Measurements from ENCODE around the gene BEAN1.
"Not testable (repeated sequence)": the region's sequence is repeated elsewhere in the genome, so short reads cannot be mapped to it uniquely, and the experiment has no call there.

The BEAN1 gene

GRCh38 chr16:66451548-66451947 lies 24.5 kb downstream of the BEAN1 start:
- DNase-seq (ENCODE audit: low read depth in 1 of 2, low spot score in 1 of 2), result no peak
- no peak overlapping the region for H3K4me3 ChIP-seq (replicated peaks; ENCODE audit: insufficient read depth, low read length)
- TF ChIP-seq GABPA (IDR thresholded peaks at IDR 0.05; ENCODE audit: low read depth) (no peak), POLR2AphosphoS5 (IDR thresholded peaks at IDR 0.05; ENCODE audit: low read depth) (no peak), SPI1 (IDR thresholded peaks at IDR 0.05; ENCODE audit: borderline replicate concordance, low read depth) (no peak), REST (IDR thresholded peaks at IDR 0.05; ENCODE audit: insufficient replicate concordance, low read depth) (no peak)
- TF ChIP-seq, protein P1, sequence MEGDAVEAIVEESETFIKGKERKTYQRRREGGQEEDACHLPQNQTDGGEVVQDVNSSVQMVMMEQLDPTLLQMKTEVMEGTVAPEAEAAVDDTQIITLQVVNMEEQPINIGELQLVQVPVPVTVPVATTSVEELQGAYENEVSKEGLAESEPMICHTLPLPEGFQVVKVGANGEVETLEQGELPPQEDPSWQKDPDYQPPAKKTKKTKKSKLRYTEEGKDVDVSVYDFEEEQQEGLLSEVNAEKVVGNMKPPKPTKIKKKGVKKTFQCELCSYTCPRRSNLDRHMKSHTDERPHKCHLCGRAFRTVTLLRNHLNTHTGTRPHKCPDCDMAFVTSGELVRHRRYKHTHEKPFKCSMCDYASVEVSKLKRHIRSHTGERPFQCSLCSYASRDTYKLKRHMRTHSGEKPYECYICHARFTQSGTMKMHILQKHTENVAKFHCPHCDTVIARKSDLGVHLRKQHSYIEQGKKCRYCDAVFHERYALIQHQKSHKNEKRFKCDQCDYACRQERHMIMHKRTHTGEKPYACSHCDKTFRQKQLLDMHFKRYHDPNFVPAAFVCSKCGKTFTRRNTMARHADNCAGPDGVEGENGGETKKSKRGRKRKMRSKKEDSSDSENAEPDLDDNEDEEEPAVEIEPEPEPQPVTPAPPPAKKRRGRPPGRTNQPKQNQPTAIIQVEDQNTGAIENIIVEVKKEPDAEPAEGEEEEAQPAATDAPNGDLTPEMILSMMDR (IDR thresholded peaks at IDR 0.05; ENCODE audit: insufficient read depth, low read length), result no peak

DNA sequence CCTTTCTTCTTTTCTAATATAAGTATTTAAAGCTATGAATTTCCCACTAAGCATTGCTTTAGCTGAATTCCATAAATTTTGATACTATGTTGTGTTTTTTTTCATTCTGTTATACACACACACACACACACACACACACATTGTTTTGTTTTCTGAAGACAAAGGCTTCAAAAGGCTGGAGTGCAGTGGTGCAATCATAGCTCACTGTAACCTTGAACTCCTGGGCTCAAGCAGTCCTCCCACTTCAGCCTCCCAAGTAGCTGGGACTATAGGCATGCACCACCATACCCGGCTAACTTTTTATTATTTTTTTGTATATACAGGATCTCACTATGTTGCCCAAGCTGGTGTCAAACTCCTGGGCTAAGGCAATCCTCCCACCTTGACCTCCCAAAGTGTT lies 26.1 kb downstream of the BEAN1 start:
- H3K27ac ChIP-seq (replicated peaks); H3K4me3 ChIP-seq (replicated peaks; ENCODE audit: insufficient read depth, low read length); H3K27me3 ChIP-seq (ENCODE audit: insufficient read depth, poor library complexity, severe bottlenecking); DNase-seq (ENCODE audit: low read depth in 1 of 2, low spot score in 1 of 2): not testable (repeated sequence)

More at GRCh38 chr16:66451548-66451947, 24.5 kb downstream of the BEAN1 start:
- no peak overlapping the region for H3K27ac ChIP-seq (replicated peaks)
- H3K27me3 ChIP-seq (ENCODE audit: insufficient read depth, poor library complexity, severe bottlenecking), result no peaks in the 10 kb centered on the region

GRCh38 chr16:66454751-66455150 lies 27.7 kb downstream of the BEAN1 start:
- TF ChIP-seq POLR2AphosphoS5 (IDR thresholded peaks at IDR 0.05; ENCODE audit: low read depth), result no peak
- no peak for TF ChIP-seq GABPA (IDR thresholded peaks at IDR 0.05; ENCODE audit: low read depth)
- TF ChIP-seq SPI1 (IDR thresholded peaks at IDR 0.05; ENCODE audit: borderline replicate concordance, low read depth), result no peak
- no peak for TF ChIP-seq REST (IDR thresholded peaks at IDR 0.05; ENCODE audit: insufficient replicate concordance, low read depth)
- TF ChIP-seq, protein P1 (IDR thresholded peaks at IDR 0.05; ENCODE audit: insufficient read depth, low read length), result no peak
- Histone ChIP-seq H3K4me3 (replicated peaks; ENCODE audit: insufficient read depth, low read length) (no peak overlapping the region), H3K27me3 (ENCODE audit: insufficient read depth, poor library complexity, severe bottlenecking) (no peaks in the 10 kb centered on the region), H3K27ac (replicated peaks) (no peak overlapping the region)
- DNase-seq (ENCODE audit: low read depth in 1 of 2, low spot score in 1 of 2), result no peak

DNA sequence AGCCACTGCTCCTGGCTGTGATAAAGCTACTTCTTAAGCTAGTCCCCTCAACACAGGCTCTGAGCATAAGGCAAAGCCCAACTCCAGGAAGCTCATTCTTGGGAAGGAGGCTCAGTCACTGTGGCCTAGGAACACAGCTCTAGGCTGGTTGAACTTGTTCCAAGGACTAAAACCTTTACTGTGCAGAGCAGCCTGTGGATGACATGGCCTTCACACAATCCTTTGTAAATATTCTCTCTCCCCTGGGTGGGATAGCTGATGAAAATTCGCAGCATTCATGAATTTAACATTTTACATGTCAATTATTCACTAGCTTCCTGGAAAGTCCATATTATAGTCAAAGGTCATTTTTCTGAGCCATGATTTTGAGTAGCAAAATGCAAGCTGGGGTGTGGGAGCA lies 28.9 kb downstream of the BEAN1 start:
- no peak overlapping the region for H3K4me3 ChIP-seq (replicated peaks; ENCODE audit: insufficient read depth, low read length)
- TF ChIP-seq POLR2AphosphoS5 (IDR thresholded peaks at IDR 0.05; ENCODE audit: low read depth) (no peak), REST (IDR thresholded peaks at IDR 0.05; ENCODE audit: insufficient replicate concordance, low read depth) (no peak), GABPA (IDR thresholded peaks at IDR 0.05; ENCODE audit: low read depth) (no peak), SPI1 (IDR thresholded peaks at IDR 0.05; ENCODE audit: borderline replicate concordance, low read depth) (no peak)
- TF ChIP-seq, protein P1 (IDR thresholded peaks at IDR 0.05; ENCODE audit: insufficient read depth, low read length), result no peak
- H3K27me3 ChIP-seq (ENCODE audit: insufficient read depth, poor library complexity, severe bottlenecking), result no peaks in the 10 kb centered on the region
- H3K27ac ChIP-seq (replicated peaks), result no peak overlapping the region
- no peak for DNase-seq (ENCODE audit: low read depth in 1 of 2, low spot score in 1 of 2)

Measured in HL-60 (cell line).